ENCODE data around the gene CDK4.
"Not testable (repeated sequence)": the region's sequence is repeated elsewhere in the genome, so short reads cannot be mapped to it uniquely, and the experiment has no call there.

Gene CDK4

GRCh38 chr12:57717846-57718640 is 34.1 kb downstream of the CDK4 start:
- Histone ChIP-seq H3K4me3 (no peak overlapping the region), H3K27ac (no peak overlapping the region)
- no peak for TF ChIP-seq CTCF (IDR thresholded peaks at IDR 0.05)
- no peak for DNase-seq (ENCODE audit: low spot score)

GRCh38 chr12:57717131-57717530 is 35.0 kb downstream of the CDK4 start:
- no peak overlapping the region for H3K27ac ChIP-seq
- no peak for TF ChIP-seq CTCF (IDR thresholded peaks at IDR 0.05)
- no peak for DNase-seq (ENCODE audit: low spot score)

GRCh38 chr12:57716305-57716704 is 35.8 kb downstream of the CDK4 start:
- no peak for DNase-seq (ENCODE audit: low spot score)
- Histone ChIP-seq H3K4me3 (no peak overlapping the region), H3K27ac (no peak overlapping the region)
- TF ChIP-seq CTCF (IDR thresholded peaks at IDR 0.05) = no peak

More at GRCh38 chr12:57717131-57717530, 35.0 kb downstream of the CDK4 start:
- no peak overlapping the region for H3K4me3 ChIP-seq

- Histone ChIP-seq H3K27ac (no peak overlapping the region), H3K4me3 (no peak overlapping the region)
- DNase-seq (ENCODE audit: low spot score) = no peak
- no peak for TF ChIP-seq CTCF (IDR thresholded peaks at IDR 0.05)
Observed at GRCh38 chr12:57715786-57716185, 36.3 kb downstream of the CDK4 start.

GRCh38 chr12:57715036-57715748 is 36.9 kb downstream of the CDK4 start:
- DNase-seq (ENCODE audit: low spot score); H3K27ac ChIP-seq; H3K4me3 ChIP-seq: not testable (repeated sequence)

GRCh38 chr12:57713209-57713608 is 38.9 kb downstream of the CDK4 start:
- no peak overlapping the region for H3K27ac ChIP-seq
- no peak for TF ChIP-seq CTCF (IDR thresholded peaks at IDR 0.05)

GRCh38 chr12:57712701-57713100 is 39.4 kb downstream of the CDK4 start:
- Histone ChIP-seq H3K4me3 (no peak overlapping the region), H3K27ac (no peak overlapping the region)
- DNase-seq (ENCODE audit: low spot score) = no peak
- TF ChIP-seq CTCF (IDR thresholded peaks at IDR 0.05) = no peak

More at GRCh38 chr12:57713209-57713608, 38.9 kb downstream of the CDK4 start:
- DNase-seq (ENCODE audit: low spot score) = no peak
- no peak overlapping the region for H3K4me3 ChIP-seq

Data from coronary artery (tissue), 2 donors.